C4-2B (cell line): ENCODE data around the gene PTPRF.

Experiments used
- H3K27ac ChIP-seq: fragments of 450-650 bp; 2 replicates; pipeline ENCODE4 v1.5.1; 2017
- ZFX ChIP-seq: fragments of 450-650 bp; IDR thresholded peaks from 2 replicates; pipeline ENCODE4 v1.6.1; 2017
- TF ChIP-seq, protein P1 (sequence below): fragments of 450-650 bp; conservative IDR thresholded peaks from 2 replicates; pipeline ENCODE4 v1.5.1; 2017; ENCODE audit warnings: mild to moderate bottlenecking

PTPRF gene

DNA sequence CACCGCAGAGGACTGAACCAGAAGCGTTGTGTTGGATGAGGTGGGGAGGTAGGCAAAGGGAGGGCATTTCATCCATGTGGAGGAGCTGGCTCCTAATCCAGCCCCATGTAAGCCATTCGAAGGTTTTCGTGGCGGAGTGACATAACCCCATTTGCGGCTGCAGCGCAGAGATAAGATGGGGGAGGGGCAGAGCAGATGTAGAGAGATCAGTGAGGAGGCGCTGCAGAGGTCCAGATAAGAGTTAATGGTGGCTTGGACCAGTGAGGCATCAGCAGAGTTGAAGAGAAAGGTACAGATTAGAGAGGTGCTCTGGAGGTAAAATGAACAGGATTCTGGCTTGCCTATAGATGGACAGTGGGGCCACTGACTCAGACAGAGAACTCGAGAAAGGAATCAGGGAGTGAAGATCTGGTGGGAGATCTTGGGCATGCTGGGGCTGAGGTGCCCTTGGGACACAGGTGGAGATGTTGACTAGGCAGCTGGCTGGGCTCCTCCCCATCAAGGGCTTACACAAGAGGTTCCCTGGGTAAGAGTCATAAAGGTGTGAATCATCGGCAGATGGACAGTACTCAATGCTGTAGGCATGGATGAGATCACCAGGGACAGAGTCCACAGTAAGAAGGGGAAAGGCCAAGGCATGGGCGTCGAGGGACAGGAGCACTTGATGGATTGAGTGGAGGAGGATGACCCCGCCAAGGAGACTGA is 7.8 kb upstream of the PTPRF start:
- no peak overlapping the region for H3K27ac ChIP-seq
- no peak for TF ChIP-seq ZFX
- TF ChIP-seq, protein P1, sequence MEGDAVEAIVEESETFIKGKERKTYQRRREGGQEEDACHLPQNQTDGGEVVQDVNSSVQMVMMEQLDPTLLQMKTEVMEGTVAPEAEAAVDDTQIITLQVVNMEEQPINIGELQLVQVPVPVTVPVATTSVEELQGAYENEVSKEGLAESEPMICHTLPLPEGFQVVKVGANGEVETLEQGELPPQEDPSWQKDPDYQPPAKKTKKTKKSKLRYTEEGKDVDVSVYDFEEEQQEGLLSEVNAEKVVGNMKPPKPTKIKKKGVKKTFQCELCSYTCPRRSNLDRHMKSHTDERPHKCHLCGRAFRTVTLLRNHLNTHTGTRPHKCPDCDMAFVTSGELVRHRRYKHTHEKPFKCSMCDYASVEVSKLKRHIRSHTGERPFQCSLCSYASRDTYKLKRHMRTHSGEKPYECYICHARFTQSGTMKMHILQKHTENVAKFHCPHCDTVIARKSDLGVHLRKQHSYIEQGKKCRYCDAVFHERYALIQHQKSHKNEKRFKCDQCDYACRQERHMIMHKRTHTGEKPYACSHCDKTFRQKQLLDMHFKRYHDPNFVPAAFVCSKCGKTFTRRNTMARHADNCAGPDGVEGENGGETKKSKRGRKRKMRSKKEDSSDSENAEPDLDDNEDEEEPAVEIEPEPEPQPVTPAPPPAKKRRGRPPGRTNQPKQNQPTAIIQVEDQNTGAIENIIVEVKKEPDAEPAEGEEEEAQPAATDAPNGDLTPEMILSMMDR: no peak

DNA sequence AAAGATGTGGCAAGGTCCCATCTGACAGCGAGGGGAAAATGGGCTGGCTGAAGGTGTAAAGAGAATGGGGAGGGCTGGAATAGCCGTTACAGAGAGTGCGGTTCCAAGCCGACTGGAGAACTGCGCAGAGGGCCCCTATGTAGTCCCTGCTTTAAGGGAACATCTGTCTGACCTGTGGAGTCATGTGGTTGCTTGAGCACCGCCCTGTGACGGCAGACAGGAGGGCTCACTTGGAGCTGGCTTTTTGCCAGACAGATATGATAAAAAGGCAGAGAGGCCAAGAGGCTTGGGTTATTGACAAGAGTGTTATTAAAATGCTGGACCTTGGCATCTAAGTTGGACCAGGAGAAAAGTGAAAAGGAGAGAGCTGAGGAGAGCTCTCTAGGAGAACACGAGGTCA is 5.9 kb upstream of the PTPRF start:
- TF ChIP-seq ZFX: no peak
- TF ChIP-seq, protein P1: no peak
- no peak overlapping the region for H3K27ac ChIP-seq

- TF ChIP-seq, protein P1: no peak
- TF ChIP-seq ZFX: no peak
- H3K27ac ChIP-seq: no peak overlapping the region
These were observed 4.7 kb upstream of the PTPRF start for GRCh38 chr1:43526002-43526401.

GRCh38 chr1:43527111-43527878 is 3.4 kb upstream of the PTPRF start:
- TF ChIP-seq, protein P1: no peak
- TF ChIP-seq ZFX: no peak
- no peak overlapping the region for H3K27ac ChIP-seq

DNA sequence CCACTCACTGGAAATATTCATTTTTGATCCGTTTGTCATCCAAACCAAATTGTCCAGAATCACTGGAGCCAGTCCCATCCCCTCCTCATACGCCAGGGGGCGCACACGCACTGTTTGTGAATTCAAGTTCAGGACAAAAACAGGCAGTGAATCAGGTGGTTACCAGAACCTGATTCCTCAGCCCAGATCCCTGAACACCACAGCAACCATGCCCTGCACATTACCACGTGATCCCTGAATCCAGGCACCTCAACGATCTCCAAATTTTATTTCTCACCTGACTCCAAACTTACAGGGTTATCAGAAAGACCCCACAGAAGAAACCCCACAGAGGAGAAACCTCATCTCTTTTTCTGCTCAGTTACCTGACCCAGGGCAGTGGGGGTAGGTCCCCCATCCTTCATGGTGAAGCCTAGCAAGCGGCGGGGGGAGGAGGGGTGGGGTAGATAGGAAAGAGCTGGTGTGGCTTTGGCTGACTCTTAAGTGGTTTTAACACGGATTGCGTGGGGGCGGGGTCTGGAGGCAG is 1.4 kb upstream of the PTPRF start:
- 0 out of 2 replicates have a peak overlapping the region, but pooled peaks have one; percentile 19 for H3K27ac ChIP-seq
- TF ChIP-seq, protein P1: peak; percentile 95
- TF ChIP-seq ZFX: no peak

GRCh38 chr1:43531107-43531905 is 623 bp downstream of the PTPRF start:
- H3K27ac ChIP-seq: peak overlapping the region; percentile 83
- no peak for TF ChIP-seq ZFX
- TF ChIP-seq, protein P1: no peak; the same call in 1 of the 2 replicates
